Right lobe of liver (tissue), 4 donors: ENCODE measurements around the gene APCDD1L.

Experiments
- POLR2A ChIP-seq: fragments of 450-650 bp; IDR thresholded peaks from one replicate; pipeline ENCODE4 v1.6.1; 2017; ENCODE audit warnings: antibody characterized with exemption, mild to moderate bottlenecking
- TF ChIP-seq, protein P1 (sequence below), 4 donors: fragments of 200-600 bp in 3 of 4; fragments of 450-650 bp in 1 of 4; IDR thresholded peaks; one replicate each; pipeline versions ENCODE4 v1.5.1 to v1.8.0; 2016 to 2022; ENCODE audit warnings: antibody characterized with exemption in 4 of 4, mild to moderate bottlenecking in 2 of 4
- donor health status: DM: no; HTN: no; CAD: no.
- donor health status: DM: no; HTN: no; CAD: no.
- donor health status: DM: no; HTN: yes; CAD: no.

DNA sequence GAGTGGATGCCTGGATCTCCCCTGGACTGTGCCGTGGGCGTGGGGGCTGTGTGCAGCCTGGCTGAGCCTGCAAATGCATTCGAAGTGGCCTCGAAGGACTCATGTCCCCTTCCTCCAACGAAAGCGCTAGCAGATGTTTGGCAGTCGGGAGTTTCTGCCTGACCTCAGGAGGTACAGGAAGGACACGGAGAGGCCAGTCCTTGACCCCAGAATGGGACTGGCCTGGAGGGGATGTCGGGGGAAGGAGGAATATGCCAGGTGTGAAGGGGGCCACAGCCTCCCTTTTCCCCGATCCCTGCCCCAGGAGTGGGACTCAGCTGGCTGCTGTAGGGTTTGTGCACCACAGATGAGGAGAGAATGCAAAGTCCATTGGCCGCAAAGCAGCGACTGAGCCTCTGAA lies 45.6 kb downstream of the APCDD1L start:
- TF ChIP-seq, protein P1, sequence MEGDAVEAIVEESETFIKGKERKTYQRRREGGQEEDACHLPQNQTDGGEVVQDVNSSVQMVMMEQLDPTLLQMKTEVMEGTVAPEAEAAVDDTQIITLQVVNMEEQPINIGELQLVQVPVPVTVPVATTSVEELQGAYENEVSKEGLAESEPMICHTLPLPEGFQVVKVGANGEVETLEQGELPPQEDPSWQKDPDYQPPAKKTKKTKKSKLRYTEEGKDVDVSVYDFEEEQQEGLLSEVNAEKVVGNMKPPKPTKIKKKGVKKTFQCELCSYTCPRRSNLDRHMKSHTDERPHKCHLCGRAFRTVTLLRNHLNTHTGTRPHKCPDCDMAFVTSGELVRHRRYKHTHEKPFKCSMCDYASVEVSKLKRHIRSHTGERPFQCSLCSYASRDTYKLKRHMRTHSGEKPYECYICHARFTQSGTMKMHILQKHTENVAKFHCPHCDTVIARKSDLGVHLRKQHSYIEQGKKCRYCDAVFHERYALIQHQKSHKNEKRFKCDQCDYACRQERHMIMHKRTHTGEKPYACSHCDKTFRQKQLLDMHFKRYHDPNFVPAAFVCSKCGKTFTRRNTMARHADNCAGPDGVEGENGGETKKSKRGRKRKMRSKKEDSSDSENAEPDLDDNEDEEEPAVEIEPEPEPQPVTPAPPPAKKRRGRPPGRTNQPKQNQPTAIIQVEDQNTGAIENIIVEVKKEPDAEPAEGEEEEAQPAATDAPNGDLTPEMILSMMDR (IDR thresholded peaks at IDR 0.05): no peak
- no peak for TF ChIP-seq POLR2A
